NT2/D1 (cell line): Measurements from ENCODE around the gene ARHGEF18.

Source experiments
- YY1 ChIP-seq: IDR thresholded peaks from 2 replicates; pipeline ENCODE4 v1.6.1; 2011; ENCODE audit not compliant: insufficient read length, insufficient read depth
- ZNF274 ChIP-seq: IDR thresholded peaks from 2 replicates; pipeline ENCODE4 v1.6.1; 2011; ENCODE audit warnings: mild to moderate bottlenecking, low read depth, low read length

DNA sequence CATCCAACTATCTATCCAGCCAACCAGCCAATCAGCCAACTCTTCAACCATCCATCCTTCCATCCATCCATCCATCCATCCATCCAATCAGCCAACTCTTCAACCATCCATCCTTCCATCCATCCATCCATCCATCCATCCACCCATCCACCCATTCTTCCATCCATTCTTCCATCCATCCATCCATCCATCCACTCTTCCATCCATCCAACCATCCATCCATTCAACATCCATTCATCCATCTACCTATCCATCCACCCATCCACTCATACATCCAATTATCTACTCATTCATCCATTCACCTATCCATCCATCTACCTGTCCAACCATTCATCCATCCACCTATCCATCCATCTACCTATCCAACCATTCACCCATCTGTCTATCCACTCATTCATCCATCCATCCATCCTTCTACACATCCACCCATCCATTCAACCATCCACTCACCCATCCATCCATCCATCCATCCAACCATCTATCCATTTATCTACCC is 9.4 kb downstream of the ARHGEF18 start:
- TF ChIP-seq YY1 (no peak), ZNF274 (no peak)
